Parathyroid adenoma (tissue), 2 donors: Measurements from ENCODE around the gene VAV1.

ENCODE experiments used
- H2AFZ ChIP-seq: fragments of 300-600 bp; sonication (generic); one replicate; pipeline ENCODE4 v1.7.0; 2017; ENCODE audit warnings: antibody characterized with exemption, mild to moderate bottlenecking
- H3K27ac ChIP-seq: fragments of 300-600 bp; sonication (generic); one replicate; pipeline ENCODE4 v1.7.0; 2017
- H3K27me3 ChIP-seq: fragments of 300-600 bp; sonication (generic); one replicate; pipeline ENCODE4 v1.7.0; 2017; ENCODE audit warnings: low read length; ENCODE audit not compliant: control insufficient read depth, insufficient read depth
- H3K36me3 ChIP-seq: fragments of 300-600 bp; sonication (generic); one replicate; pipeline ENCODE4 v1.7.0; 2017; ENCODE audit warnings: low read length; ENCODE audit not compliant: control insufficient read depth, insufficient read depth
- H3K4me1 ChIP-seq: fragments of 300-600 bp; sonication (generic); one replicate; pipeline ENCODE4 v1.7.0; 2017; ENCODE audit warnings: control low read depth
- H3K4me2 ChIP-seq: fragments of 300-600 bp; sonication (generic); one replicate; pipeline ENCODE4 v1.7.0; 2017; ENCODE audit warnings: low read length
- H3K4me3 ChIP-seq: fragments of 300-600 bp; sonication (generic); one replicate; pipeline ENCODE4 v1.7.0; 2017; ENCODE audit warnings: low read depth, low read length
- H3K79me2 ChIP-seq: fragments of 300-600 bp; sonication (generic); one replicate; pipeline ENCODE4 v1.7.0; 2017; ENCODE audit warnings: control low read depth
- H3K9ac ChIP-seq: fragments of 300-600 bp; sonication (generic); one replicate; pipeline ENCODE4 v1.7.0; 2017; ENCODE audit warnings: mild to moderate bottlenecking
- H3K9me3 ChIP-seq: fragments of 300-600 bp; sonication (generic); one replicate; pipeline ENCODE4 v1.7.0; 2017; ENCODE audit warnings: low read length; ENCODE audit not compliant: control insufficient read depth
- CTCF ChIP-seq: fragments of 300-600 bp; sonication (generic); IDR thresholded peaks from one replicate; pipeline ENCODE4 v1.7.0; 2017; ENCODE audit warnings: antibody characterized with exemption, mild to moderate bottlenecking
- donor health status: primary hyperparathyroidism.

The VAV1 gene

GRCh38 chr19:6813659-6814058, 41.2 kb downstream of the VAV1 start:
- no peak overlapping the region for H3K9ac ChIP-seq
- peaks cover 8% of the 10 kb centered on the region for H3K4me1 ChIP-seq
- TF ChIP-seq CTCF = no peak

GRCh38 chr19:6817179-6817578, 44.7 kb downstream of the VAV1 start:
- H3K36me3 ChIP-seq = no peaks in the 10 kb centered on the region
- no peak for TF ChIP-seq CTCF
- no peak overlapping the region for H3K27ac ChIP-seq
- no peak overlapping the region for H2AFZ ChIP-seq
- H3K79me2 ChIP-seq = no peaks in the 10 kb centered on the region
- H3K27me3 ChIP-seq = no peaks in the 10 kb centered on the region
- H3K4me3 ChIP-seq = no peak overlapping the region
- H3K4me1 ChIP-seq = peaks cover 8% of the 10 kb centered on the region
- no peaks in the 10 kb centered on the region for H3K9me3 ChIP-seq
- no peak overlapping the region for H3K4me2 ChIP-seq
- no peak overlapping the region for H3K9ac ChIP-seq

More at GRCh38 chr19:6813659-6814058, 41.2 kb downstream of the VAV1 start:
- H3K27ac ChIP-seq = peak overlapping the region; percentile 37
- no peaks in the 10 kb centered on the region for H3K9me3 ChIP-seq
- no peak overlapping the region for H3K4me2 ChIP-seq
- H2AFZ ChIP-seq = peak overlapping the region; percentile 11
- no peaks in the 10 kb centered on the region for H3K36me3 ChIP-seq
- H3K79me2 ChIP-seq = no peaks in the 10 kb centered on the region
- H3K4me3 ChIP-seq = no peak overlapping the region
- H3K27me3 ChIP-seq = no peaks in the 10 kb centered on the region

- no peak overlapping the region for H3K27ac ChIP-seq
- peaks cover 5% of the 10 kb centered on the region for H3K4me1 ChIP-seq
- H3K36me3 ChIP-seq = no peaks in the 10 kb centered on the region
- H3K27me3 ChIP-seq = no peaks in the 10 kb centered on the region
- no peaks in the 10 kb centered on the region for H3K79me2 ChIP-seq
- no peaks in the 10 kb centered on the region for H3K9me3 ChIP-seq
- H3K4me3 ChIP-seq = no peak overlapping the region
- H2AFZ ChIP-seq = no peak overlapping the region
- no peak overlapping the region for H3K4me2 ChIP-seq
- no peak for TF ChIP-seq CTCF
- no peak overlapping the region for H3K9ac ChIP-seq
Observed at GRCh38 chr19:6818246-6818645, 45.7 kb downstream of the VAV1 start.

- H3K9me3 ChIP-seq = no peaks in the 10 kb centered on the region
- no peaks in the 10 kb centered on the region for H3K79me2 ChIP-seq
Observed at GRCh38 chr19:6819323-6819722, 46.8 kb downstream of the VAV1 start.

More at GRCh38 chr19:6819323-6819722, 46.8 kb downstream of the VAV1 start:
- H3K36me3 ChIP-seq = no peaks in the 10 kb centered on the region
- no peaks in the 10 kb centered on the region for H3K27me3 ChIP-seq
- no peaks in the 10 kb centered on the region for H3K4me1 ChIP-seq
- H3K4me3 ChIP-seq = no peak overlapping the region
- no peak overlapping the region for H3K27ac ChIP-seq
- no peak overlapping the region for H3K9ac ChIP-seq
- no peak overlapping the region for H3K4me2 ChIP-seq
- H2AFZ ChIP-seq = no peak overlapping the region
- TF ChIP-seq CTCF = no peak
